Mesendoderm (in vitro differentiated cells): ENCODE measurements around the gene SHMT2.
A peak's percentile ranks its signal among the peaks of the same experiment; 100 is the strongest.

Experiments used
- DNase-seq: peaks from one replicate; pipeline ENCODE4 v3.0.0; 2013
- H2AK5ac ChIP-seq: 2 replicates; pipeline ENCODE4 v1.6.1; 2013; ENCODE audit warnings: low read length, inconsistent platforms
- H2BK120ac ChIP-seq: 2 replicates; pipeline ENCODE4 v1.6.1; 2013; ENCODE audit warnings: low read depth, mild to moderate bottlenecking, low read length, moderate library complexity, mixed read lengths
- H2BK15ac ChIP-seq: replicated peaks from 2 replicates; pipeline ENCODE4 v1.6.1; 2013; ENCODE audit warnings: low read depth, mild to moderate bottlenecking, moderate library complexity
- H2BK5ac ChIP-seq: 2 replicates; pipeline ENCODE4 v1.6.1; 2013; ENCODE audit warnings: low read length, inconsistent platforms
- H3K18ac ChIP-seq: 2 replicates; pipeline ENCODE4 v1.6.1; 2013; ENCODE audit warnings: mild to moderate bottlenecking, low read length, mixed read lengths
- H3K23ac ChIP-seq: one replicate; pipeline ENCODE4 v1.6.1; 2013; ENCODE audit warnings: low read length
- H3K27ac ChIP-seq: 2 replicates; pipeline ENCODE4 v1.5.1; 2013; ENCODE audit warnings: low read depth, mild to moderate bottlenecking, inconsistent platforms, low read length, moderate library complexity
- H3K27me3 ChIP-seq: 2 replicates; pipeline ENCODE4 v1.6.1; 2013; ENCODE audit warnings: low read length, control low read depth, mild to moderate bottlenecking, inconsistent platforms; ENCODE audit not compliant: insufficient read depth, poor library complexity
- H3K36me3 ChIP-seq: 2 replicates; pipeline ENCODE4 v1.6.1; 2013; ENCODE audit warnings: low read length, inconsistent platforms; ENCODE audit not compliant: control insufficient read depth, insufficient read depth
- H3K4ac ChIP-seq: one replicate; pipeline ENCODE4 v1.6.1; 2013; ENCODE audit warnings: low read depth, mild to moderate bottlenecking, low read length, moderate library complexity
- H3K4me1 ChIP-seq: 2 replicates; pipeline ENCODE4 v1.6.1; 2013; ENCODE audit warnings: low read depth, low read length, inconsistent platforms; ENCODE audit not compliant: control insufficient read depth
- H3K4me2 ChIP-seq: 2 replicates; pipeline ENCODE4 v1.6.1; 2013; ENCODE audit warnings: low read length
- H3K4me3 ChIP-seq: 2 replicates; pipeline ENCODE4 v1.5.1; 2013; ENCODE audit warnings: mild to moderate bottlenecking, low read length
- H3K56ac ChIP-seq: one replicate; pipeline ENCODE4 v1.6.1; 2013; ENCODE audit warnings: low read length
- H3K79me1 ChIP-seq: 2 replicates; pipeline ENCODE4 v1.6.1; 2013; ENCODE audit warnings: low read length, inconsistent platforms
- H3K79me2 ChIP-seq: 2 replicates; pipeline ENCODE4 v1.6.1; 2013; ENCODE audit warnings: mild to moderate bottlenecking, low read length; ENCODE audit not compliant: control insufficient read depth, insufficient read depth
- H3K9ac ChIP-seq: 2 replicates; pipeline ENCODE4 v1.6.1; 2013; ENCODE audit warnings: low read length, inconsistent platforms
- H4K5ac ChIP-seq: one replicate; pipeline ENCODE4 v1.6.1; 2013; ENCODE audit warnings: low read length
- H4K8ac ChIP-seq: one replicate; pipeline ENCODE4 v1.6.1; 2013; ENCODE audit warnings: low read depth, mild to moderate bottlenecking, control low read depth, low read length, moderate library complexity
- WGBS: extraction: QIAGEN DNeasy Blood & Tissue Kit; methylation state at CpG from one replicate; pipeline ENCODE4 v1.1.7; 2013; ENCODE audit warnings: low lambda C conversion rate, missing lambda C conversion rate; ENCODE audit not compliant: insufficient coverage; ENCODE audit errors: extremely low coverage; 5-methylcytosine and 5-hydroxymethylcytosine counted together

Gene SHMT2

DNA sequence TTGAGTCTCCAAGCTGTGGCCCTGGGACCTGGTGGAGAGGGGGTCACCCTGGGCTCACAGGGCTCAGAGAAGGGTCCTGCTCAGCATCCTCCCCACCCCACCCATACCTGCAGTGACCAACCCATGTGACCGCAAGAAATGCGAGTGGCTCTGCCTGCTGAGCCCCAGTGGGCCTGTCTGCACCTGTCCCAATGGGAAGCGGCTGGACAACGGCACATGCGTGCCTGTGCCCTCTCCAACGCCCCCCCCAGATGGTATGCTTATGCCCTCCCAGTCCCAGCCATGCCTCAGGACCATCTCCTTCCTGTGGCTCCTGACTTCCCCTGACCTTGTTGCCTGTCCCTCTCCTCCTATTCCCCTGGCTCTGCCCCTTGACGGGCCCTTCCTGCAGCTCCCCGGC is 19.6 kb upstream of the SHMT2 start:
- Histone ChIP-seq H4K8ac (no peak overlapping the region), H3K4me3 (no peak overlapping the region), H3K18ac (no peak overlapping the region), H3K27me3 (peaks cover 1% of the 10 kb centered on the region), H2BK15ac (no peak overlapping the region), H3K4me1 (no peaks in the 10 kb centered on the region), H3K9ac (no peak overlapping the region), H3K36me3 (peaks cover 8% of the 10 kb centered on the region), H3K79me1 (no peaks in the 10 kb centered on the region), H4K5ac (no peak overlapping the region), H2BK5ac (no peak overlapping the region), H2AK5ac (no peak overlapping the region), H3K4ac (no peak overlapping the region), H3K4me2 (no peak overlapping the region), H3K23ac (no peak overlapping the region), H3K27ac (no peak overlapping the region), H2BK120ac (no peak overlapping the region), H3K79me2 (no peaks in the 10 kb centered on the region), H3K56ac (no peak overlapping the region)
- DNase-seq, result no peak
- no CpG with 5 or more reads among the region's 8 CpGs for WGBS

- DNase-seq, result no peak
- Histone ChIP-seq H3K56ac (no peak overlapping the region), H4K8ac (no peak overlapping the region), H3K4me1 (no peaks in the 10 kb centered on the region), H3K79me1 (no peaks in the 10 kb centered on the region), H3K79me2 (no peaks in the 10 kb centered on the region), H3K18ac (no peak overlapping the region), H3K4me2 (no peak overlapping the region), H3K27ac (no peak overlapping the region), H3K4ac (no peak overlapping the region), H3K4me3 (no peak overlapping the region), H3K23ac (no peak overlapping the region), H3K36me3 (peaks cover 6% of the 10 kb centered on the region), H3K9ac (no peak overlapping the region), H2BK15ac (no peak overlapping the region), H4K5ac (no peak overlapping the region), H2BK5ac (no peak overlapping the region), H2BK120ac (no peak overlapping the region), H3K27me3 (peaks cover 6% of the 10 kb centered on the region), H2AK5ac (no peak overlapping the region)
- WGBS, result no CpG with 5 or more reads among the region's 15 CpGs
Measured at GRCh38 chr12:57210461-57210860, 19.1 kb upstream of the SHMT2 start.

GRCh38 chr12:57210926-57211692 is 18.4 kb upstream of the SHMT2 start:
- peaks cover 2% of the 10 kb centered on the region for H3K36me3 ChIP-seq
- H3K9ac ChIP-seq, result no peak overlapping the region
- no peak overlapping the region for H3K4me3 ChIP-seq
- peaks cover 10% of the 10 kb centered on the region for H3K27me3 ChIP-seq
- no peak overlapping the region for H2AK5ac ChIP-seq
- H2BK120ac ChIP-seq, result no peak overlapping the region
- no peak overlapping the region for H3K23ac ChIP-seq
- H4K5ac ChIP-seq, result no peak overlapping the region
- H3K79me1 ChIP-seq, result no peaks in the 10 kb centered on the region
- WGBS, result no CpG with 5 or more reads among the region's 16 CpGs
- DNase-seq, result no peak
- no peak overlapping the region for H2BK15ac ChIP-seq
- H2BK5ac ChIP-seq, result no peak overlapping the region
- no peak overlapping the region for H3K18ac ChIP-seq
- H3K4ac ChIP-seq, result no peak overlapping the region
- H3K4me1 ChIP-seq, result no peaks in the 10 kb centered on the region
- no peak overlapping the region for H3K56ac ChIP-seq
- H3K27ac ChIP-seq, result no peak overlapping the region
- H4K8ac ChIP-seq, result no peak overlapping the region
- H3K4me2 ChIP-seq, result no peak overlapping the region
- H3K79me2 ChIP-seq, result no peaks in the 10 kb centered on the region

- H2BK120ac ChIP-seq, result no peak overlapping the region
Measured at GRCh38 chr12:57211791-57212700, 17.5 kb upstream of the SHMT2 start.

GRCh38 chr12:57212701-57213057 is 16.8 kb upstream of the SHMT2 start:
- H3K56ac ChIP-seq, result no peak overlapping the region
- H3K4me2 ChIP-seq, result no peak overlapping the region
- no peaks in the 10 kb centered on the region for H3K79me1 ChIP-seq
- H3K4me3 ChIP-seq, result no peak overlapping the region
- no peak overlapping the region for H4K8ac ChIP-seq
- H2BK120ac ChIP-seq, result no peak overlapping the region
- no peaks in the 10 kb centered on the region for H3K4me1 ChIP-seq
- no peak overlapping the region for H3K27ac ChIP-seq
- H3K23ac ChIP-seq, result no peak overlapping the region
- H3K4ac ChIP-seq, result no peak overlapping the region
- H3K36me3 ChIP-seq, result peaks cover 2% of the 10 kb centered on the region
- peaks cover 17% of the 10 kb centered on the region for H3K27me3 ChIP-seq
- no peak overlapping the region for H3K9ac ChIP-seq
- H4K5ac ChIP-seq, result no peak overlapping the region
- DNase-seq, result peak; percentile 41
- no CpG with 5 or more reads among the region's 7 CpGs for WGBS
- no peak overlapping the region for H2AK5ac ChIP-seq
- H3K79me2 ChIP-seq, result no peaks in the 10 kb centered on the region
- no peak overlapping the region for H2BK15ac ChIP-seq
- H2BK5ac ChIP-seq, result no peak overlapping the region
- H3K18ac ChIP-seq, result no peak overlapping the region

More at GRCh38 chr12:57211791-57212700, 17.5 kb upstream of the SHMT2 start:
- Histone ChIP-seq H3K4me2 (no peak overlapping the region), H3K18ac (no peak overlapping the region), H3K27me3 (peaks cover 12% of the 10 kb centered on the region), H3K9ac (no peak overlapping the region), H4K5ac (no peak overlapping the region), H2AK5ac (no peak overlapping the region), H2BK5ac (no peak overlapping the region), H2BK15ac (no peak overlapping the region), H3K4ac (no peak overlapping the region), H3K4me1 (no peaks in the 10 kb centered on the region), H4K8ac (no peak overlapping the region), H3K27ac (no peak overlapping the region), H3K36me3 (peaks cover 2% of the 10 kb centered on the region), H3K23ac (no peak overlapping the region), H3K79me2 (no peaks in the 10 kb centered on the region), H3K79me1 (no peaks in the 10 kb centered on the region), H3K56ac (no peak overlapping the region), H3K4me3 (no peak overlapping the region)
- WGBS, result no CpG with 5 or more reads among the region's 27 CpGs
- DNase-seq, result no peak
